Central memory CD8-positive, alpha-beta T cell (primary cell): ENCODE measurements around the gene SORBS2.

Experiments used
- ATAC-seq: fragments of 150-1000 bp; cut with Tn5 transposase; replicated peaks from 2 replicates; pipeline ENCODE4 v1.10.0; 2022; ENCODE audit warnings: mild to moderate bottlenecking, moderate FRiP score, moderate number of reproducible peaks; ENCODE audit not compliant: poor library complexity, severe bottlenecking; ENCODE audit errors: extremely low read depth
- DNase-seq, 2 donors: peaks; one replicate each; pipeline ENCODE4 v3.0.0; 2021; ENCODE audit warnings: low spot score in 2 of 2
- H3K27ac Mint-ChIP-seq: one replicate; pipeline ENCODE4 v1.8.0; 2022; ENCODE audit warnings: low read depth, mild to moderate bottlenecking, moderate library complexity, mixed read lengths
- H3K27me3 Mint-ChIP-seq: one replicate; pipeline ENCODE4 v1.8.0; 2022; ENCODE audit warnings: mixed read lengths
- H3K36me3 Mint-ChIP-seq: one replicate; pipeline ENCODE4 v1.8.0; 2022; ENCODE audit warnings: mild to moderate bottlenecking, moderate library complexity, mixed read lengths; ENCODE audit not compliant: insufficient read depth
- H3K4me1 Mint-ChIP-seq: one replicate; pipeline ENCODE4 v1.8.0; 2022; ENCODE audit warnings: mixed read lengths
- H3K4me3 Mint-ChIP-seq: one replicate; pipeline ENCODE4 v1.8.0; 2022; ENCODE audit warnings: mild to moderate bottlenecking, moderate library complexity, mixed read lengths
- H3K9me3 Mint-ChIP-seq: one replicate; pipeline ENCODE4 v1.8.0; 2022; ENCODE audit warnings: mixed read lengths

Gene SORBS2

DNA sequence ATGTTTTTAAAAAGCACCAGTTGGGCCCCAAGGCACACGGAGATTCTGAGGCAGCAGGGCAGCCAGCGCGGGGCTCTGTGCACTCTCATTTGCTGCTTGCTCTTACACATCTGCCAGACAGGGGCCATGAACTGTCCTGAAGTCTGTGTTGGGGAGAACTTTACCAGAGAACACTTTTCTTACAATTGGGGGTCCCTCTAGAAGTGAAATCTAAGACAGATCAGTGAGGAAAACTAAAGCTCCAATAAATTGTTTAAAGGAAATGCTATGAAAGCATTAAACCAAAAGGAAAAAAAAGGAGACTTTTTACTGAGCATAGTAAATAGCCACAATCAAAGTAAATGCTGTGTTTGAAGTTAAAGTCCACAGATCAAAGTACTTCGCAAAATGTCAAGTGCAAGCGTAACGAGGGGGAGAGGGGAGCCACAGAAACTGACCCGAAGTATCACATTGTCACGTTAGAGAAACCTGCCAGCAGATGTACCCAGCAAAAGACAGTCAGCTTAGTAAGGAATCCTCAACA is 37.8 kb downstream of the SORBS2 start:
- H3K27ac Mint-ChIP-seq = no peak overlapping the region
- no peak for DNase-seq
- peaks cover 1% of the 10 kb centered on the region for H3K36me3 Mint-ChIP-seq
- H3K4me1 Mint-ChIP-seq = no peaks in the 10 kb centered on the region
- no peak overlapping the region for H3K4me3 Mint-ChIP-seq
- no peak for ATAC-seq
- peaks cover 4% of the 10 kb centered on the region for H3K9me3 Mint-ChIP-seq
- no peaks in the 10 kb centered on the region for H3K27me3 Mint-ChIP-seq

DNA sequence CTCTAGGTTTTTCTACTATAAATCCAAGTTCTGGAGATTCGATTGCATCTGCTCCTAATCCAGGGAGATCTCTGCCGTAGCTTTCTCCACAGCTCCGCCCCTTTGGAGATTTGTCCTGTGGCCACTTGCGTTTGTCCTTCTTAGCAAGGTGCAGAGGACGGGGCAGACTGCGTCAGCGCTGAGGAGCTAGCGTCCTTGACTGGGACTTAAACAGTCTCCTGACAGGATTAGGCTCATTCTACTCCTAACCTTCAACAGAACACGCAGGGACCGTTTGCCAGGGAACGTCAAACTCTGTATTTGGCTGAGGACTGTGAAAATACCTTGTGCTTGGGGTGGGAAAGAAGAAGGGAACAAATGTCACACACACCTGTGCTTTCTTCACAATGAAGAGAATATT is 38.6 kb downstream of the SORBS2 start:
- DNase-seq (no peak), ATAC-seq (no peak)

DNA sequence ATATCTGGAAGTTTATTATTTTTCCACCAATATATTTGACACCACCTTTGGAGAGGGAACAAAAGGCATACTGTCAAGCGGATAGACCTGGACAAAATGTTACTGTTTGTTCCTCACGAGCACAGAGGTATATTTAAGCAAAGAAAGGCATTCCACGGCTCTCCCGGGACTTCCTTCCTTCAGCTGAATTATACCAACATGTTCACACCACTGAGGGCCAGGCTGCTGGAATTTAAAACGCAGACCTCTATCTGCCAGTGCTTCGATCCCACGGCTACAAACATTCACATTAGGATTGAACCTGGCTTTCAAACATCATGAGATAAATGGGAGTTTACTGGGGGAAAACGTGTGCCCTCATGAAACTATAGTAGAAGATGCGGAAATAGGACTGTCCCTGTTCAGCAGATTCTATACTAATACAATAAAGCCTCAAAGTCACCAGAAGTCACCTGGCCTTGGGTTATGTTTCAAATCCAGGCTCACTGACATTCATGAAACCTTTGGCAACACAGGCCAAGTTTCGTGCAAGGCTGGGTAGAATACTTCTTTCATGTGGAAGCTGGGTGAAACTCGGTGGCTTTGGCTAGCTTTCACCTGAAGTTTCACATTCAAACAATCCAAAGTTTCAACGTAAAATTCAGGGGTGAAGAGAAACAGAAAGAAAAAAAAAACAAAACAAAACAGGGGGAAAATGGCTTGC is 39.5 kb downstream of the SORBS2 start:
- H3K4me1 Mint-ChIP-seq = no peaks in the 10 kb centered on the region
- H3K27ac Mint-ChIP-seq = no peak overlapping the region
- no peak for ATAC-seq
- H3K9me3 Mint-ChIP-seq = peaks cover 4% of the 10 kb centered on the region
- no peaks in the 10 kb centered on the region for H3K27me3 Mint-ChIP-seq
- H3K36me3 Mint-ChIP-seq = peaks cover 1% of the 10 kb centered on the region
- DNase-seq = no peak
- H3K4me3 Mint-ChIP-seq = no peak overlapping the region

More for the DNA sequence above, 38.6 kb downstream of the SORBS2 start:
- H3K9me3 Mint-ChIP-seq = peaks cover 4% of the 10 kb centered on the region
- no peaks in the 10 kb centered on the region for H3K27me3 Mint-ChIP-seq
- H3K4me3 Mint-ChIP-seq = no peak overlapping the region
- H3K27ac Mint-ChIP-seq = no peak overlapping the region
- no peaks in the 10 kb centered on the region for H3K4me1 Mint-ChIP-seq
- H3K36me3 Mint-ChIP-seq = peaks cover 1% of the 10 kb centered on the region

DNA sequence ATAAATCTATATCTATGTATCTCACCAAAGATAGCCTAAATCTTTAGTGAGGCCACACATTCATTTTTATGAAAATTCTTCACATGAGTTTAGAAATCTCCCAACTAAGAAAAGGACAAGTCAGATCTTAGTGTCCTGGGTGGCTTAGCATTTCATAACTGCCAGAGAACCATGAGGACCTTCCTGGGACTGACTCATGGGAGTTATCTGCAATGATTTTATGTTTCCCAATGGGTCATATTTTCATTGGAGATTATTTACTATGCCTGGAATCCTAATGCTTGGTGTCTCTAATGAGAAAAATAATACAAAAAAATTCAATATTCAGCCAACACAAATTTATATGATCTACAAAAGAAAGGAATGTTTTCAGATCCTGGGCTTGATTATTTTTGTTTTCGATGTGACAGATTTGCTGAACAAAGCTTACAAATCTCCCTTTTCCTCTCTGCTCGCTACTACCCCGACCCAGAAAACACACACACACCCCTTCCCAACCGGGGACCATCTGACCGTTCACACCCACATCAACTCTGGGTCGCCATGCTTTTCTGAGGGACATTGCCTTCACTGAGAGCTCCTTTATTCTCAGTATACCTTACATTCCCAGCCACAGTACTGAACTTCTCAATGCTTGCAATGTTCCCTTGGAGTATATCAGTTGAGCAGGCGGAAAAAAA is 40.1 kb downstream of the SORBS2 start:
- ATAC-seq (no peak), DNase-seq (no peak)
- H3K9me3 Mint-ChIP-seq = peaks cover 4% of the 10 kb centered on the region
- no peaks in the 10 kb centered on the region for H3K4me1 Mint-ChIP-seq
- no peaks in the 10 kb centered on the region for H3K27me3 Mint-ChIP-seq
- no peak overlapping the region for H3K4me3 Mint-ChIP-seq
- peaks cover 1% of the 10 kb centered on the region for H3K36me3 Mint-ChIP-seq
- no peak overlapping the region for H3K27ac Mint-ChIP-seq

DNA sequence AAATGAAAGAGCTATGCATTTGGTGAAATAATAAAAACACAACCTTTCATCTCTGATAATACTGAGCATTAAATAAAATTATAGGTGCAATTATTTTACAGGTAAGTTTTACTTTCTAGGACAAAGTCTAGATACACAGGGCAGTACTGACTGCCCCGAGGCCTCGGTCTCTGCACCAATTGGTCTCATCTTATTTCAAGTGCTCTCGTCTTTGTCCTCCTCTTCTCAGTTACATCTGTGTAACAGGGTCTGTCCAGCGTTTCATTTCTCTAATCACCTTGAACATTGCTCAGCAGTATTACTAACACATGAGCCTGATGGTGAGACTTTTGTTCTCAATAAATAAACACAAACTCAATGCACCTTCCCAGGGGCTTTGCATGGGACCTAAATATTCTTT is 44.5 kb downstream of the SORBS2 start:
- no peaks in the 10 kb centered on the region for H3K4me1 Mint-ChIP-seq
- peaks cover 4% of the 10 kb centered on the region for H3K9me3 Mint-ChIP-seq
- no peaks in the 10 kb centered on the region for H3K36me3 Mint-ChIP-seq
- DNase-seq = no peak
- no peak overlapping the region for H3K27ac Mint-ChIP-seq
- no peak for ATAC-seq
- peaks cover under 1% of the 10 kb centered on the region for H3K27me3 Mint-ChIP-seq
- no peak overlapping the region for H3K4me3 Mint-ChIP-seq

DNA sequence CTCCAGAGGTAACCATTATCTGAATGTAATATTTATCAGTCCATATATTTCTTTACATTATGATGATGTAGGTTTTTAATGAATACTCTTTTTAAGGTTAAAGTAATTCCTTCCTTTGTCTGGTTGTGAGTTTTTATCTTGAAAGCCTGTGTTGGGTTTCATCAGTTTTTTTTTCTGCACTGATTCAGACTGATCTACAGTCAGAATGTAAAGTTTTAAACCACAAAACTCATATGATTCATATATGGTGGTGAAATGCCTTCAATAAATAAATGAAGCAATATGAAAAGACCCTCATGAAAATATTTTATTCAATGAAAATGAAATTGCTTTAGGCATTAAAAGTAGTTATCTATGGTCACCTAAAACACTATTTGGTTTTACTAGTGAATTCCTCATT is 47.1 kb downstream of the SORBS2 start:
- H3K36me3 Mint-ChIP-seq = no peaks in the 10 kb centered on the region
- no peak for DNase-seq
- no peak overlapping the region for H3K4me3 Mint-ChIP-seq
- H3K27ac Mint-ChIP-seq = no peak overlapping the region
- ATAC-seq = no peak
- no peaks in the 10 kb centered on the region for H3K4me1 Mint-ChIP-seq
- peaks cover 9% of the 10 kb centered on the region for H3K27me3 Mint-ChIP-seq
- no peaks in the 10 kb centered on the region for H3K9me3 Mint-ChIP-seq

DNA sequence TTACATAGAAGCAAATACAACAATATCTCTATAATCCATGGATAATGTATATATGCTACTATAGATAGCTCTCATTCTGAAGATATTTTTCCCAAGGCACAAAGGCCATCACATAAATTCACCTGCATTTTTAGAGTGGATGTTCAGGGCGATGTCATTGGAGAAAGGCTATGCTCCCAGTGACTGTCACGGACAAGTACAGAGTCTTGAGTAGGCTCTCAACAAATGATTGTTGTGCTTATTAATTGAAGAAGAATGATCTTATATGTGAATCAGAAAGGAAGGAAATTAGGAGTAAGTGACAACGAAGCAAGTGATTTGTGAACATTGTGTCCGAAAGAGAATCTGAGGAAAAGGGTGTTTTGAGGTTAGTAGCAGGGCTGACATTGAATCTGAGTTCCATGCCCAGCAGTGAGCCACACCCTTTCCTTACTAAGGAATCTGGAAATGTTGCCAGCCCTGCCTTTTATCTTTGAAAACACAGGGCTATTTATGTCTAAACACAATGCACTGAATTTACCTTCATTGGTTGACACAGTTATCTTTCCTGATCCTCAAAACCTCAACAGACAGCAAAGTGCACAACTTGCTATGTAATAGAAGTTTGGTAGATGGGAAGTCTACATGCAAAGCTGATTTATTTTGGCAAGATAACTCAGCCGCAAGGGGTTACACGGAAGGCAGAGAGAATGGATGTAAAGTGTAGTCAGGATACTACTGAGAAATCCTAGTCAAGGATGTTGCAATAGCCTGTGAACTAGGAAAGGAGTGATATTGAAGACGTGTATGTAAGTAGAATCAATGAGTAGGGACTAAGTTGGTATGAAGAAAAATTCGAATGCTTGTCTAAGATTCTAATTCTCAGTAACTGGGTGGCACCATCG is 50.4 kb downstream of the SORBS2 start:
- no peak overlapping the region for H3K27ac Mint-ChIP-seq
- H3K4me3 Mint-ChIP-seq = no peak overlapping the region
- ATAC-seq (no peak), DNase-seq (no peak)
- no peaks in the 10 kb centered on the region for H3K4me1 Mint-ChIP-seq
- H3K27me3 Mint-ChIP-seq = peaks cover 9% of the 10 kb centered on the region
- H3K36me3 Mint-ChIP-seq = no peaks in the 10 kb centered on the region
- no peaks in the 10 kb centered on the region for H3K9me3 Mint-ChIP-seq

DNA sequence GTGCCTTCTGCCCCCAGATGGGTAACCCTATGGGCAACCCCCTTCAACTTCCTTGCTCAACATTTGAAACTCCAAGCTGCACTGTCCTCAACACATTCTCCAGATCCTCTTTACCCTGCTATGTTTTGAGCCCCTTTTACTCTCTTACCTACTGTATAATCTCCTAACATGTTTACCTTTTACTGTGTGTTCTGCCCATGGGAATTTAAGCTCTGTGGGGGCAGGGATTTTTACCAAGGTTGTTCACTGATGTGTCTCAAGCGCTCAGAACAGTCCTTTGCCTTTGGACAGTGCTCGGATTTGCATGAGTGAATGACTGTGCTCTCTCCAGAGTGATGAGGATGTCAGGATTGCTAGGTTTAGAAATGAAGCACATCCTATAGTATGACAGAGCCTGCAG is 53.2 kb downstream of the SORBS2 start:
- H3K9me3 Mint-ChIP-seq = peaks cover 4% of the 10 kb centered on the region
- ATAC-seq (no peak), DNase-seq (no peak)
- peaks cover 9% of the 10 kb centered on the region for H3K27me3 Mint-ChIP-seq
- no peaks in the 10 kb centered on the region for H3K36me3 Mint-ChIP-seq
- no peak overlapping the region for H3K27ac Mint-ChIP-seq
- H3K4me1 Mint-ChIP-seq = no peaks in the 10 kb centered on the region
- H3K4me3 Mint-ChIP-seq = no peak overlapping the region

DNA sequence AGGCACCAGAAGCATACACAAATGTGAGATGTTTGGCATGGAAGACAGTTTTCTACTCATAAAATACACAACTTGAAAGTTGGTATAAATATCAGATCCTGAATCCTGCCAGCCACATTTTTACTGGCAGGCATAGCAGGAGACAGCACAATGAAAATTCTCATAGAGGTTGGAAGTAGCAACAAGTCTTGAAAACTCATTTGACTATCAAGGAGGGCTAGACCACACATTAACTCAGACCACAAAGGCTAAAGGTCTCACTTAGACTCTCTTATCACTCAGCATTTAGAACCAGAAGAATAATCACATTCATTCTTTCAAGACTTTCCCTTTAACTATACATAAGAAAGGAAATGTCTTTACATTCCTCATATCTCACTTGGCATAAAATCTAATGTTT is 56.5 kb downstream of the SORBS2 start:
- no peak for ATAC-seq
- peaks cover 10% of the 10 kb centered on the region for H3K9me3 Mint-ChIP-seq
- peaks cover 9% of the 10 kb centered on the region for H3K27me3 Mint-ChIP-seq
- H3K36me3 Mint-ChIP-seq = no peaks in the 10 kb centered on the region
- no peaks in the 10 kb centered on the region for H3K4me1 Mint-ChIP-seq
- no peak for DNase-seq
- H3K27ac Mint-ChIP-seq = no peak overlapping the region
- no peak overlapping the region for H3K4me3 Mint-ChIP-seq

DNA sequence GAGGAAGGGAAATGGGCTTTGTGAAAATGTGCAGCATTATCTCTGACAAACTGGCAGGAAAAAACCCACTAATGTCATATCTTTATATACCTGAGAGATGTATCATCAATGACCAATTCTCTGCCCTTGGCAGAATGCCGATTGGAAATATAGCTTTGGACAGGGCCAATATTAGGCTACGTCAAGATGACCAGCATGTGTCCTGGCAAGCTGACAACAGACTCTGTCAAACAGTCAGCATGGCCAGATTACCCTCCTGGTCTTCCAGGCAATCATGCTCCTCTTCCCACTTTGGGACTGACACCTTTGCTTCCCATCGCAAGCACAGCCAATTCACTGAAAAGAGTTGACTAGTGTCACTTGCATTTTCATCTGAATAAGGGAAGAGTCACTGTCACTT is 57.0 kb downstream of the SORBS2 start:
- peaks cover 9% of the 10 kb centered on the region for H3K27me3 Mint-ChIP-seq

DNA sequence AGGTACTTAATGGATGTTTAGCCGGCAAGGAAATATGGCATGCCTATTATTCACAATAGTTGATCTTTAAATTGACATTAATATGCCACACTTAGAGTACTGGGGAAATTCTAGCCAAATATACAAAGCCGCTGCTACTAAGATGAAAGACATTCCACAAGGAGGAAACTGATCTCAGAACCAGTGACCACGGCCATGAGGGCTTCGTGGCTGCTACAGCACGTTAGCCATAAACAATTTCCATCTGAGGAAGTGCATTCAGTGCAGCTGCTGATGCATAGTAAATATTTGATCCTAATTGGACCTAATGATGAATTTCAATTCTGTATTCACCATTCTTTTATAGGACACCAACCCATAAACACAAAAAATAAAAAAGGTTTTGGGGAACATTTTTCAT is 59.1 kb downstream of the SORBS2 start:
- H3K4me1 Mint-ChIP-seq = no peaks in the 10 kb centered on the region
- no peak for DNase-seq

More for the DNA sequence above, 57.0 kb downstream of the SORBS2 start:
- Mint-ChIP-seq H3K4me3 (no peak overlapping the region), H3K4me1 (no peaks in the 10 kb centered on the region), H3K27ac (no peak overlapping the region), H3K36me3 (no peaks in the 10 kb centered on the region), H3K9me3 (peaks cover 10% of the 10 kb centered on the region)
- no peak for ATAC-seq
- no peak for DNase-seq

DNA sequence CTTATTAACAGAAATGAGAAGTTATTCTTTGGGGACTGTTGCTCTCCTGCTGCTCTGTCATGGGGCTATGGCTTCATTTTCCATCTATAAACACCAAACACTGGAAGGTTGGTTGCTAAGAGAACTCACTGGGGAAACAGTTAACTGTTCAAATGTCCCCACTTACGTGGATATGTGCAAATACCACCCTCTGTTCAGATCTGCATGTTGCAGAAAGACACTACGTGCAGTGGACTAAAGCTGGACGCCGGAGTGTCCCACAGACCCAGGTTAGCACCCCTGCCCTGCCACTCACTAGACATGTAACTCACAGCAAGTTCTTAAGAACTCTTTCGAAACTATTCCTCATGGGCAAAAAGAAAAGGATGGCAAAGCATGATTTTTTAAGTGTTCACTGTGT is 62.1 kb downstream of the SORBS2 start:
- ATAC-seq = no peak

More for the DNA sequence above, 59.1 kb downstream of the SORBS2 start:
- no peaks in the 10 kb centered on the region for H3K36me3 Mint-ChIP-seq
- H3K27me3 Mint-ChIP-seq = peaks cover 21% of the 10 kb centered on the region
- no peak for ATAC-seq
- peaks cover 10% of the 10 kb centered on the region for H3K9me3 Mint-ChIP-seq
- no peak overlapping the region for H3K4me3 Mint-ChIP-seq
- H3K27ac Mint-ChIP-seq = no peak overlapping the region

More for the DNA sequence above, 62.1 kb downstream of the SORBS2 start:
- Mint-ChIP-seq H3K4me3 (no peak overlapping the region), H3K4me1 (no peaks in the 10 kb centered on the region), H3K9me3 (peaks cover 10% of the 10 kb centered on the region), H3K27me3 (peaks cover 22% of the 10 kb centered on the region), H3K27ac (no peak overlapping the region), H3K36me3 (no peaks in the 10 kb centered on the region)
- DNase-seq = no peak
